B cell (primary cell): ENCODE measurements around the gene STX2. TPM values are rescaled to one million over a fixed set of nuclear protein-coding genes. Genes with fewer than 3 reads are reported as not detected.
"Not testable (repeated sequence)": the region's sequence is repeated elsewhere in the genome, so short reads cannot be mapped to it uniquely, and the experiment has no call there.

Experiments
- ATAC-seq: fragments of 200-7000 bp; cut with Tn5 transposase; one replicate; pipeline ENCODE4 v1.10.0; 2021; ENCODE audit warnings: low read depth, mild to moderate bottlenecking, moderate number of reproducible peaks, moderate library complexity
- CTCF ChIA-PET: fragments of 350-600 bp; sonication (Branson Sonifier 250); formaldehyde crosslinking; loops from one replicate; lab custom pipeline; 2021; ENCODE audit warnings: antibody characterized with exemption, inconsistent platforms; lab: Charles Lee
- POLR2A ChIA-PET: fragments of 350-600 bp; sonication (Branson Sonifier 250); formaldehyde crosslinking; loops from one replicate; lab custom pipeline; 2021; ENCODE audit warnings: antibody characterized with exemption; lab: Charles Lee
- DNase-seq: peaks from one replicate; pipeline ENCODE4 v3.0.0; 2013
- H2AFZ ChIP-seq: 2 replicates; pipeline ENCODE4 v1.6.1; 2012; ENCODE audit warnings: mild to moderate bottlenecking, low read depth, low read length; ENCODE audit not compliant: insufficient read depth, poor library complexity, severe bottlenecking
- H3K27ac ChIP-seq, 2 donors: 1 replicate in 1 of 2; 2 replicates in 1 of 2; pipeline ENCODE4 v1.5.1; 2012 to 2013; ENCODE audit warnings: low read length in 2 of 2, mild to moderate bottlenecking in 2 of 2, moderate library complexity in 1 of 2
- H3K27me3 ChIP-seq, 4 experiments: fragments of 200-600 bp in 1 of 4; sonication (generic) in 1 of 4; replicated peaks in 1 of 4; 1 replicate in 2 of 4; 2 replicates in 2 of 4; pipeline versions ENCODE4 v1.6.1 to v1.7.0; 2013 to 2016; ENCODE audit warnings: low read length in 3 of 4, mild to moderate bottlenecking in 2 of 4, mixed read lengths in 1 of 4, moderate library complexity in 1 of 4; ENCODE audit not compliant: insufficient read depth in 4 of 4, control insufficient read depth in 3 of 4; ENCODE audit errors: control extremely low read depth in 1 of 4
- H3K36me3 ChIP-seq, 2 experiments: replicated peaks in 1 of 2; 1 replicate in 1 of 2; 2 replicates in 1 of 2; pipeline versions ENCODE4 v1.6.1 to v1.7.1; 2013; ENCODE audit warnings: low read length in 1 of 2; ENCODE audit not compliant: insufficient read depth in 2 of 2, control insufficient read depth in 1 of 2; ENCODE audit errors: control extremely low read depth in 1 of 2, extremely low read depth in 1 of 2
- H3K4me1 ChIP-seq, 2 donors: fragments of 200-600 bp in 1 of 2; sonication (generic) in 1 of 2; 1 replicate in 1 of 2; 2 replicates in 1 of 2; pipeline versions ENCODE4 v1.5.1 to v1.6.1; 2013 to 2017; ENCODE audit warnings: low read length in 2 of 2; ENCODE audit not compliant: control insufficient read depth in 2 of 2, insufficient read depth in 2 of 2
- H3K4me2 ChIP-seq: replicated peaks from 2 replicates; pipeline ENCODE3; 2012; ENCODE audit warnings: mild to moderate bottlenecking, low read depth, low read length; ENCODE audit not compliant: poor library complexity, severe bottlenecking
- H3K4me3 ChIP-seq, 5 experiments: fragments of 200-600 bp in 1 of 5; sonication (generic) in 1 of 5; 1 replicate in 3 of 5; 2 replicates in 2 of 5; pipeline versions ENCODE4 v1.5.1 to v1.7.0; 2011 to 2016; ENCODE audit warnings: low read length in 4 of 5, mild to moderate bottlenecking in 4 of 5, low read depth in 2 of 5, control low read depth in 1 of 5, moderate library complexity in 1 of 5; ENCODE audit not compliant: insufficient read depth in 1 of 5; ENCODE audit errors: control extremely low read depth in 1 of 5, extremely low read depth in 1 of 5
- H3K79me2 ChIP-seq: fragments of 200-600 bp; sonication (generic); one replicate; pipeline ENCODE4 v1.6.0; 2016; ENCODE audit warnings: low read length; ENCODE audit not compliant: control insufficient read depth, insufficient read depth
- H3K9ac ChIP-seq: fragments of 200-600 bp; sonication (generic); 2 replicates; pipeline ENCODE4 v1.6.1; 2017; ENCODE audit warnings: mild to moderate bottlenecking, low read length, moderate library complexity
- H3K9me3 ChIP-seq, 3 donors: one replicate each; pipeline versions ENCODE4 v1.6.1 to v1.7.1; 2013; ENCODE audit warnings: low read length in 2 of 3; ENCODE audit not compliant: control insufficient read depth in 2 of 3, insufficient read depth in 1 of 3; ENCODE audit errors: control extremely low read depth in 1 of 3
- H4K20me1 ChIP-seq: 2 replicates; pipeline ENCODE4 v1.6.0; 2012; ENCODE audit warnings: mild to moderate bottlenecking, low read length; ENCODE audit not compliant: insufficient read depth, control insufficient read depth, poor library complexity, severe bottlenecking
- H3K27ac Mint-ChIP-seq: one replicate; pipeline ENCODE4 v1.8.0; 2021; ENCODE audit warnings: mixed read lengths
- H3K27me3 Mint-ChIP-seq: one replicate; pipeline ENCODE4 v1.8.0; 2021; ENCODE audit warnings: mixed read lengths
- H3K4me1 Mint-ChIP-seq: one replicate; pipeline ENCODE4 v1.8.0; 2021; ENCODE audit warnings: mixed read lengths
- H3K4me3 Mint-ChIP-seq: one replicate; pipeline ENCODE4 v1.8.0; 2021; ENCODE audit warnings: mixed read lengths
- H3K9me3 Mint-ChIP-seq: one replicate; pipeline ENCODE4 v1.8.0; 2022; ENCODE audit warnings: mixed read lengths; ENCODE audit not compliant: insufficient read depth
- CTCF ChIP-seq: fragments of 200-600 bp; IDR thresholded peaks from one replicate; pipeline ENCODE4 v1.8.0; 2022; ENCODE audit warnings: antibody characterized with exemption, mild to moderate bottlenecking
- EZH2 ChIP-seq: IDR thresholded peaks from 2 replicates; pipeline ENCODE4 v1.6.1; 2012; ENCODE audit warnings: borderline replicate concordance, low read depth, mild to moderate bottlenecking, moderate library complexity, low read length; ENCODE audit not compliant: insufficient read depth, poor library complexity, severe bottlenecking
- WGBS: methylation state at CpG from one replicate; pipeline ENCODE4 v1.1.5; 2013; ENCODE audit warnings: missing lambda C conversion rate; ENCODE audit not compliant: insufficient coverage; 5-methylcytosine and 5-hydroxymethylcytosine counted together
- intact Hi-C: fragments of 100-400 bp; cut with micrococcal nuclease; formaldehyde crosslinking; loops from one replicate; pipeline ENCODE4 v1.10.0; 2022
- polyA plus RNA-seq: library from polyadenylated mRNA; depleted of rRNA; stranded (reverse); fragments of >200 nt; gene quantifications from 2 replicates; pipeline ENCODE4 v1.2.3, GENCODE V29; 2012
- total RNA-seq, 2 donors: library from RNA; stranded (reverse); fragments of 120-200 nt in 1 of 2; gene quantifications; 1 replicate in 1 of 2; 2 replicates in 1 of 2; pipeline versions ENCODE4 v1.2.3 to v1.2.4, GENCODE V29; 2013 to 2022

STX2 gene
- total and polyA plus RNA-seq, 2 donors (not counting 1 experiment from before 2014, with no cell fraction given): 12.7 to 19.8 TPM

- POLR2A ChIA-PET: no interaction called here
Measured at GRCh38 chr12:130876758-130877157, 37.7 kb upstream of the STX2 start.

GRCh38 chr12:130876297-130876696, 37.2 kb upstream of the STX2 start:
- ATAC-seq (no peak), DNase-seq (no peak)
- no peak overlapping the region for H3K4me3 ChIP-seq
- TF ChIP-seq EZH2: no peak
- no peak for TF ChIP-seq CTCF
- Mint-ChIP-seq H3K9me3 (no peaks in the 10 kb centered on the region), H3K4me3 (no peak overlapping the region), H3K27ac (no peak overlapping the region), H3K27me3 (no peaks in the 10 kb centered on the region), H3K4me1 (peaks cover 62% of the 10 kb centered on the region)
- no peak overlapping the region for H3K4me2 ChIP-seq
- peaks cover 15 to 38% of the 10 kb centered on the region in 2 experiments for H3K36me3 ChIP-seq
- peaks cover 43 to 48% of the 10 kb centered on the region in 2 donors for H3K4me1 ChIP-seq
- ChIA-PET POLR2A (no interaction called here), CTCF (no interaction called here)
- no peak overlapping the region for H3K27ac ChIP-seq
- no peak overlapping the region for H2AFZ ChIP-seq
- intact Hi-C loops: loop anchor here (10.0 kb wide), 3 partner anchors 61 to 1209 kb away; partner anchors contain the start of gene PUS1
- H4K20me1 ChIP-seq: peaks cover 24% of the 10 kb centered on the region
- peaks cover 0 to 1% (median 0%) of the 10 kb centered on the region in 3 donors for H3K9me3 ChIP-seq
- peaks cover 30% of the 10 kb centered on the region for H3K79me2 ChIP-seq
- H3K27me3 ChIP-seq: no peaks in the 10 kb centered on the region
- H3K9ac ChIP-seq: no peak overlapping the region

More at GRCh38 chr12:130876758-130877157, 37.7 kb upstream of the STX2 start:
- Histone ChIP-seq H2AFZ (no peak overlapping the region), H3K79me2 (peaks cover 30% of the 10 kb centered on the region), H3K4me3 (no peak overlapping the region), H4K20me1 (peaks cover 24% of the 10 kb centered on the region), H3K36me3 (peaks cover 15 to 38% of the 10 kb centered on the region in 2 experiments), H3K9ac (no peak overlapping the region), H3K4me1 (peaks cover 41 to 46% of the 10 kb centered on the region in 2 donors), H3K27me3 (no peaks in the 10 kb centered on the region), H3K4me2 (no peak overlapping the region), H3K27ac (no peak overlapping the region), H3K9me3 (no peaks in the 10 kb centered on the region)
- Mint-ChIP-seq H3K9me3 (no peaks in the 10 kb centered on the region), H3K27me3 (no peaks in the 10 kb centered on the region), H3K4me3 (no peak overlapping the region), H3K27ac (no peak overlapping the region), H3K4me1 (peaks cover 61% of the 10 kb centered on the region)
- CTCF ChIA-PET: no interaction called here
- TF ChIP-seq CTCF (no peak), EZH2 (no peak)
- no peak for DNase-seq
- intact Hi-C loops: loop anchor here (10.0 kb wide), 3 partner anchors 62 to 1208 kb away; partner anchors contain the start of gene PUS1
- no peak for ATAC-seq
- WGBS: 100% methylated on average over 1 of the region's 3 CpGs

GRCh38 chr12:130875708-130876107, 36.7 kb upstream of the STX2 start:
- Mint-ChIP-seq H3K4me1 (peaks cover 62% of the 10 kb centered on the region), H3K27ac (peak overlapping the region; percentile 5)
- H2AFZ ChIP-seq, H3K4me2 ChIP-seq, H3K9me3 Mint-ChIP-seq, H3K27me3 Mint-ChIP-seq, H3K27ac ChIP-seq, H3K4me3 ChIP-seq, H3K27me3 ChIP-seq, DNase-seq, H3K4me3 Mint-ChIP-seq, ATAC-seq, POLR2A ChIA-PET, CTCF ChIA-PET, H3K9me3 ChIP-seq, H3K9ac ChIP-seq: not testable (repeated sequence)
- peaks cover 30% of the 10 kb centered on the region for H3K79me2 ChIP-seq
- peaks cover 24% of the 10 kb centered on the region for H4K20me1 ChIP-seq
- 98% methylated on average over 9 of the region's 11 CpGs for WGBS
- peaks cover 15 to 38% of the 10 kb centered on the region in 2 experiments for H3K36me3 ChIP-seq
- H3K4me1 ChIP-seq: peaks cover 39 to 48% of the 10 kb centered on the region in 2 donors
- intact Hi-C loops: loop anchor here (10.0 kb wide), 3 partner anchors 61 to 1209 kb away; partner anchors contain the start of gene PUS1
